Right kidney (tissue), 1 donor: ENCODE data around the gene HOXB13.
A peak's percentile ranks its signal among the peaks of the same experiment; 100 is the strongest.

ENCODE experiments used
- DNase-seq: peaks from one replicate; pipeline ENCODE4 v3.0.0-alpha.2; 2016

Gene HOXB13

GRCh38 chr17:48704361-48705248, 23.9 kb downstream of the HOXB13 start:
- DNase-seq: no peak

- no peak for DNase-seq
Measured at GRCh38 chr17:48701864-48702532, 26.6 kb downstream of the HOXB13 start.

- DNase-seq: no peak
Measured at GRCh38 chr17:48693178-48693577, 35.4 kb downstream of the HOXB13 start.

- no peak for DNase-seq
Measured at GRCh38 chr17:48692049-48692448, 36.5 kb downstream of the HOXB13 start.

GRCh38 chr17:48690655-48691054, 37.9 kb downstream of the HOXB13 start:
- no peak for DNase-seq

DNA sequence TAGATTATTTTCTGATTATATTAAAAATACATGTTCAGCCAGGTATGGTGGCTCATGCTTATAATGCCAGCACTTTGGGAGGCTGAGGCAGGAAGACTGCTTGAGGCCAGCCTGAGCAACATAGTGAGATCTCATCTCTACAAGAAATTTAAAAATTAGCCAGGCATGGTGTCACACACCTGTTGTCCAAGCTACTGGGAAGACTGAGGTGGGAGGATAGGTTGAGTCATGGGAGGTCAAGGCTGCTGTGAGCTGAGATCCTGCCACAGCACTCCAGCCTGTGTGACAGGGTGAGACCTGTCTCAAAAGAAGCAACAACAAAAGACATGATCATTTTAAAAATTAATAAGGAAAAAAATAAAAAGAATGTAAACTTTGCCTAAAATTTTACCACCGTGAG, 46.9 kb downstream of the HOXB13 start:
- no peak for DNase-seq

GRCh38 chr17:48679385-48680096, 49.0 kb downstream of the HOXB13 start:
- no peak for DNase-seq

DNA sequence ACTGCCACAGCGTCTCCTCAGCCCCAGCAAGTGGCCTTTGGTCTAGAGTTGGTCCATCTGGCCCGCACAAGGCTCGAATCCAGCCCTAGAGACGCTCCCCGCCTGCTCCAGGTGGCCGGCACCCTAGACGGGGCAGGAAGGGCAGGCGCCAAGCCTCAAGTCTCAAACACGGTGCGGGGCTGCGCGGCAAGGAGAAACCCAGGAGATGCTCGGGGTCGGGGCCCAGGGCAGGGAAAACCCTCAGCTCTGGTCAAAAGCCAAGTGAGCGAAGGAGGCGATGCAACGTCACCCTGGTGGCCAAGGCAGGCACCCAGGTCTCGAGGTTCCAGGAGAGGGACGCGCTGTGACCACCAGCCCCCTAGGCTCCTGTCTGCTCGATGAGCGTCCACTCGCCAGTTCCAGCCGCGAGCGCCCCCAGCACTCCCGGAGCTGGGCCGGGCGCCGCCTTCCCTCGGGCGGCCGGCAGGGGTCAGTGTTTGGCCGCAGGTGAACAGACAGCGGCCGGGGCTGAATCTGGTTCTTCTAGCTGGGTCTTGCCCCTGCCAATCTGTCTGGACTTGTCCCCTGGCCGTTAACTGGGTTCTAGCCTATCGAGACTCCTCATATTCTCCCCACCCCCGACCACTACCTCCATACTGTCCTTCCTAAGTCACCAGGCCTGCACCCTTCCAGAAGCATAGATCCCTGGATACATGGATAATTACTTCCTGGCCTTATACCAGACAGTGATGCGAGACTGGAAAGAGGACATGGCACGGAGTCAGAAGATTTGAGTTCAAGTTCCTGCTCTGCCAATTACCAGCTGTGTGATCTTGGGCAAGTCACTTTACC, 50.2 kb downstream of the HOXB13 start:
- peak; percentile 68 for DNase-seq

DNA sequence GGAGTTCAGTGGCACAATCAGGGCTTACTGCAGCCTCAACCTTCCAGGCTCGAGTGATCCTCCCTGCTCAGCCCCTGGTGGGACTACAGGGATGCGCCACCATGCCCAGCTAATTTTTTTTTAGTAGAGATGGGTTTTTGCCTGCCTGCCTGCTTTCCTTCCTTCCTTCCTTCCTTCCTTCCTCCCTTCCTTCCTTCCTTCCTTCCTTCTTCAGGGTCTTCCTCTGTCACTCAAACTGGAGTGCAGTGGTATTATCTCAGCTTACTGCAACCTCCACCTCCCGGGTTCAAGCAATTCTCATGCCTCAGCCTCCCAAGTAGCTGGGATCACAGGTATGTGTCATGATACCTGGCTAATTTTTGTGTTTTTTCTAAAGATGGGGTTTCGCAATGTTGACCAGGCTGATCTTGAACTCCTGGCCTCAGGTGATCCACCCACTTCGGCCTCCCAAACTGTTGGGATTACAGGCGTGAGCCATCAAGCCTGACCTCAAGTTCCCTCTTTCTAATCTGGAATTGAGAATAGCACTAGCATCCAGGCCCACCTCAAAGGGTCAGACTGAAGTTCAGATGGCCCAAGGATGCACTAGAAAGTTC, 51.5 kb downstream of the HOXB13 start:
- DNase-seq: no peak
